ENCODE data around the gene UCN2.

GRCh38 chr3:48576647-48577046, 13.1 kb upstream of the UCN2 start:
- TF ChIP-seq YY1 (IDR thresholded peaks at IDR 0.05; ENCODE audit: insufficient read depth, insufficient read length) (no peak), ZNF274 (IDR thresholded peaks at IDR 0.05; ENCODE audit: low read depth, low read length) (no peak), SUZ12 (IDR thresholded peaks at IDR 0.05; ENCODE audit: extremely low read depth, insufficient read depth, insufficient read length) (no peak)

Measured in NT2/D1 (cell line).